ENCODE data around the gene ZNF343. TPM values are rescaled to one million over a fixed set of nuclear protein-coding genes. Genes with fewer than 3 reads are reported as not detected.
"Not testable (repeated sequence)": the region's sequence is repeated elsewhere in the genome, so short reads cannot be mapped to it uniquely, and the experiment has no call there.

Gene ZNF343
- total RNA-seq, 1 donor from 2014 or later, result 5.8 TPM

GRCh38 chr20:2523919-2524708, 15.4 kb upstream of the ZNF343 start:
- DNase-seq, result peak; percentile 91
- peak; percentile 83 for ATAC-seq
- intact Hi-C loops (cut with micrococcal nuclease), result no loop called here

- ATAC-seq; DNase-seq; intact Hi-C loops (cut with micrococcal nuclease): not testable (repeated sequence)
Measured at GRCh38 chr20:2522826-2523429, 14.2 kb upstream of the ZNF343 start.

GRCh38 chr20:2521369-2522305, 12.9 kb upstream of the ZNF343 start:
- intact Hi-C loops (cut with micrococcal nuclease), result no loop called here
- DNase-seq (peak; percentile 50), ATAC-seq (no peak)

- DNase-seq (no peak), ATAC-seq (no peak)
- intact Hi-C loops (cut with micrococcal nuclease), result no loop called here
Measured at GRCh38 chr20:2520617-2521016, 11.9 kb upstream of the ZNF343 start.

GRCh38 chr20:2519115-2519809, 10.5 kb upstream of the ZNF343 start:
- ATAC-seq (no peak), DNase-seq (no peak)
- intact Hi-C loops (cut with micrococcal nuclease), result no loop called here

GRCh38 chr20:2518558-2518957, 9.8 kb upstream of the ZNF343 start:
- ATAC-seq (no peak), DNase-seq (no peak)
- intact Hi-C loops (cut with micrococcal nuclease), result no loop called here

- no peak for DNase-seq
- intact Hi-C loops (cut with micrococcal nuclease), result no loop called here
Measured at GRCh38 chr20:2518096-2518495, 9.4 kb upstream of the ZNF343 start.

GRCh38 chr20:2516399-2516798, 7.7 kb upstream of the ZNF343 start:
- DNase-seq (no peak), ATAC-seq (no peak)
- intact Hi-C loops (cut with micrococcal nuclease), result no loop called here

More at GRCh38 chr20:2518096-2518495, 9.4 kb upstream of the ZNF343 start:
- ATAC-seq, result no peak

- intact Hi-C loops (cut with micrococcal nuclease), result no loop called here
- ATAC-seq (no peak), DNase-seq (no peak)
Measured at GRCh38 chr20:2515203-2515602, 6.5 kb upstream of the ZNF343 start.

- DNase-seq (no peak), ATAC-seq (no peak)
- intact Hi-C loops (cut with micrococcal nuclease), result no loop called here
Measured at GRCh38 chr20:2509794-2510193, 1.1 kb upstream of the ZNF343 start.

GRCh38 chr20:2509468-2509781, 710 bp upstream of the ZNF343 start:
- DNase-seq (no peak), ATAC-seq (no peak)
- intact Hi-C loops (cut with micrococcal nuclease), result no loop called here

- intact Hi-C loops (cut with micrococcal nuclease), result no loop called here
- ATAC-seq, result peak; percentile 49
- DNase-seq, result peak; percentile 32
Measured at GRCh38 chr20:2507875-2508630, 662 bp downstream of the ZNF343 start.

- intact Hi-C loops (cut with micrococcal nuclease), result no loop called here
- no peak for DNase-seq
Measured at GRCh38 chr20:2507464-2507863, 1.3 kb downstream of the ZNF343 start.

GRCh38 chr20:2506426-2506825, 2.3 kb downstream of the ZNF343 start:
- ATAC-seq; intact Hi-C loops (cut with micrococcal nuclease); DNase-seq: not testable (repeated sequence)

More at GRCh38 chr20:2507464-2507863, 1.3 kb downstream of the ZNF343 start:
- ATAC-seq, result no peak

GRCh38 chr20:2504803-2505202, 3.9 kb downstream of the ZNF343 start:
- ATAC-seq; DNase-seq; intact Hi-C loops (cut with micrococcal nuclease): not testable (repeated sequence)

GRCh38 chr20:2502808-2503384, 5.8 kb downstream of the ZNF343 start:
- DNase-seq; ATAC-seq; intact Hi-C loops (cut with micrococcal nuclease): not testable (repeated sequence)

- ATAC-seq (peak; percentile 99), DNase-seq (peak; percentile 75)
- intact Hi-C loops (cut with micrococcal nuclease), result no loop called here
Measured at GRCh38 chr20:2485661-2486060, 23.1 kb downstream of the ZNF343 start.

- no peak for DNase-seq
- no peak for ATAC-seq
- intact Hi-C loops (cut with micrococcal nuclease), result no loop called here
Measured at GRCh38 chr20:2485080-2485479, 23.6 kb downstream of the ZNF343 start.
